B cell (primary cell): ENCODE data around the gene ADORA3. TPM values are rescaled to one million over a fixed set of nuclear protein-coding genes. Genes with fewer than 3 reads are reported as not detected.

Source experiments
- ATAC-seq: fragments of 200-7000 bp; cut with Tn5 transposase; one replicate; pipeline ENCODE4 v1.10.0; 2021; ENCODE audit warnings: low read depth, mild to moderate bottlenecking, moderate number of reproducible peaks, moderate library complexity
- CTCF ChIA-PET: fragments of 350-600 bp; sonication (Branson Sonifier 250); formaldehyde crosslinking; loops from one replicate; lab custom pipeline; 2021; ENCODE audit warnings: antibody characterized with exemption, inconsistent platforms; lab: Charles Lee
- POLR2A ChIA-PET: fragments of 350-600 bp; sonication (Branson Sonifier 250); formaldehyde crosslinking; loops from one replicate; lab custom pipeline; 2021; ENCODE audit warnings: antibody characterized with exemption; lab: Charles Lee
- DNase-seq: peaks from one replicate; pipeline ENCODE4 v3.0.0; 2013
- H2AFZ ChIP-seq: 2 replicates; pipeline ENCODE4 v1.6.1; 2012; ENCODE audit warnings: mild to moderate bottlenecking, low read depth, low read length; ENCODE audit not compliant: insufficient read depth, poor library complexity, severe bottlenecking
- H3K27ac ChIP-seq, 2 donors: 1 replicate in 1 of 2; 2 replicates in 1 of 2; pipeline ENCODE4 v1.5.1; 2012 to 2013; ENCODE audit warnings: low read length in 2 of 2, mild to moderate bottlenecking in 2 of 2, moderate library complexity in 1 of 2
- H3K27me3 ChIP-seq, 4 experiments: fragments of 200-600 bp in 1 of 4; sonication (generic) in 1 of 4; replicated peaks in 1 of 4; 1 replicate in 2 of 4; 2 replicates in 2 of 4; pipeline versions ENCODE4 v1.6.1 to v1.7.0; 2013 to 2016; ENCODE audit warnings: low read length in 3 of 4, mild to moderate bottlenecking in 2 of 4, mixed read lengths in 1 of 4, moderate library complexity in 1 of 4; ENCODE audit not compliant: insufficient read depth in 4 of 4, control insufficient read depth in 3 of 4; ENCODE audit errors: control extremely low read depth in 1 of 4
- H3K36me3 ChIP-seq, 2 experiments: replicated peaks in 1 of 2; 1 replicate in 1 of 2; 2 replicates in 1 of 2; pipeline versions ENCODE4 v1.6.1 to v1.7.1; 2013; ENCODE audit warnings: low read length in 1 of 2; ENCODE audit not compliant: insufficient read depth in 2 of 2, control insufficient read depth in 1 of 2; ENCODE audit errors: control extremely low read depth in 1 of 2, extremely low read depth in 1 of 2
- H3K4me1 ChIP-seq, 2 donors: fragments of 200-600 bp in 1 of 2; sonication (generic) in 1 of 2; 1 replicate in 1 of 2; 2 replicates in 1 of 2; pipeline versions ENCODE4 v1.5.1 to v1.6.1; 2013 to 2017; ENCODE audit warnings: low read length in 2 of 2; ENCODE audit not compliant: control insufficient read depth in 2 of 2, insufficient read depth in 2 of 2
- H3K4me2 ChIP-seq: replicated peaks from 2 replicates; pipeline ENCODE3; 2012; ENCODE audit warnings: mild to moderate bottlenecking, low read depth, low read length; ENCODE audit not compliant: poor library complexity, severe bottlenecking
- H3K4me3 ChIP-seq, 5 experiments: fragments of 200-600 bp in 1 of 5; sonication (generic) in 1 of 5; 1 replicate in 3 of 5; 2 replicates in 2 of 5; pipeline versions ENCODE4 v1.5.1 to v1.7.0; 2011 to 2016; ENCODE audit warnings: low read length in 4 of 5, mild to moderate bottlenecking in 4 of 5, low read depth in 2 of 5, control low read depth in 1 of 5, moderate library complexity in 1 of 5; ENCODE audit not compliant: insufficient read depth in 1 of 5; ENCODE audit errors: control extremely low read depth in 1 of 5, extremely low read depth in 1 of 5
- H3K79me2 ChIP-seq: fragments of 200-600 bp; sonication (generic); one replicate; pipeline ENCODE4 v1.6.0; 2016; ENCODE audit warnings: low read length; ENCODE audit not compliant: control insufficient read depth, insufficient read depth
- H3K9ac ChIP-seq: fragments of 200-600 bp; sonication (generic); 2 replicates; pipeline ENCODE4 v1.6.1; 2017; ENCODE audit warnings: mild to moderate bottlenecking, low read length, moderate library complexity
- H3K9me3 ChIP-seq, 3 donors: one replicate each; pipeline versions ENCODE4 v1.6.1 to v1.7.1; 2013; ENCODE audit warnings: low read length in 2 of 3; ENCODE audit not compliant: control insufficient read depth in 2 of 3, insufficient read depth in 1 of 3; ENCODE audit errors: control extremely low read depth in 1 of 3
- H4K20me1 ChIP-seq: 2 replicates; pipeline ENCODE4 v1.6.0; 2012; ENCODE audit warnings: mild to moderate bottlenecking, low read length; ENCODE audit not compliant: insufficient read depth, control insufficient read depth, poor library complexity, severe bottlenecking
- H3K27ac Mint-ChIP-seq: one replicate; pipeline ENCODE4 v1.8.0; 2021; ENCODE audit warnings: mixed read lengths
- H3K27me3 Mint-ChIP-seq: one replicate; pipeline ENCODE4 v1.8.0; 2021; ENCODE audit warnings: mixed read lengths
- H3K4me1 Mint-ChIP-seq: one replicate; pipeline ENCODE4 v1.8.0; 2021; ENCODE audit warnings: mixed read lengths
- H3K4me3 Mint-ChIP-seq: one replicate; pipeline ENCODE4 v1.8.0; 2021; ENCODE audit warnings: mixed read lengths
- H3K9me3 Mint-ChIP-seq: one replicate; pipeline ENCODE4 v1.8.0; 2022; ENCODE audit warnings: mixed read lengths; ENCODE audit not compliant: insufficient read depth
- EZH2 ChIP-seq: IDR thresholded peaks from 2 replicates; pipeline ENCODE4 v1.6.1; 2012; ENCODE audit warnings: borderline replicate concordance, low read depth, mild to moderate bottlenecking, moderate library complexity, low read length; ENCODE audit not compliant: insufficient read depth, poor library complexity, severe bottlenecking
- WGBS: methylation state at CpG from one replicate; pipeline ENCODE4 v1.1.5; 2013; ENCODE audit warnings: missing lambda C conversion rate; ENCODE audit not compliant: insufficient coverage; 5-methylcytosine and 5-hydroxymethylcytosine counted together
- intact Hi-C: fragments of 100-400 bp; cut with micrococcal nuclease; formaldehyde crosslinking; loops from one replicate; pipeline ENCODE4 v1.10.0; 2022
- polyA plus RNA-seq: library from polyadenylated mRNA; depleted of rRNA; stranded (reverse); fragments of >200 nt; gene quantifications from 2 replicates; pipeline ENCODE4 v1.2.3, GENCODE V29; 2012
- total RNA-seq, 2 donors: library from RNA; stranded (reverse); fragments of 120-200 nt in 1 of 2; gene quantifications; 1 replicate in 1 of 2; 2 replicates in 1 of 2; pipeline versions ENCODE4 v1.2.3 to v1.2.4, GENCODE V29; 2013 to 2022
- TF ChIP-seq, protein P1 (sequence below): fragments of 200-600 bp; IDR thresholded peaks from one replicate; pipeline ENCODE4 v1.8.0; 2022; ENCODE audit warnings: antibody characterized with exemption, mild to moderate bottlenecking

The ADORA3 gene
- total and polyA plus RNA-seq, 2 donors (not counting 1 experiment from before 2014, with no cell fraction given) = 0.04 to 0.39 TPM

DNA sequence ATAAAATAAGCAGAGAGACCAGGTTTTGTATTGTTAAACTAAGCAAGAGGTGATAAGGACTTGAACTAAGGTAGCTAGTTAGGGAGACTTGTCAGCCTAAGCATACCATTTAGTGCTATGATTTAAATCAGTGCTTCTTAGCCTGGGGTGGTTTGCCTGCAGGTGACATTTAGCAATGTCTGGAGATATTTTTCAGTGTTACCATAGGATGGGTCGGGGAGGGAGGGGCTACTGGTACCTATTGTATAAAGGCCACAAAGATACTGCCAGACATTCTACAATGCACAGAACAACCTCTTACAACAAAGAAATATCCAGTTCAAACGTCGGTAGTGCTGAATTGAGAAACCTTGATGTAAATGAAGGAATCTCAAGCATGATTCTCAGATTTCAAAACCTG lies 50.9 kb downstream of the ADORA3 start:
- peaks cover 75% of the 10 kb centered on the region for H3K4me1 Mint-ChIP-seq
- no peaks in the 10 kb centered on the region for H3K27me3 ChIP-seq
- H3K9me3 ChIP-seq = no peaks in the 10 kb centered on the region
- WGBS = no CpG with 5 or more reads among the region's 3 CpGs
- CTCF ChIA-PET = interaction anchor here (0.9 to 1.9 kb wide), 8 partner anchors 10 to 262 kb away, joined by 3 to 8 read pairs (median 5); no protein-coding TSS in a partner anchor
- no peaks in the 10 kb centered on the region for H3K9me3 Mint-ChIP-seq
- H3K4me1 ChIP-seq = peaks cover 50% of the 10 kb centered on the region in 2 donors
- H3K4me3 ChIP-seq = no peak overlapping the region
- intact Hi-C loops = no loop called here
- peaks cover 10 to 48% of the 10 kb centered on the region in 2 experiments for H3K36me3 ChIP-seq
- peaks cover 77% of the 10 kb centered on the region for H3K79me2 ChIP-seq
- peaks cover 24% of the 10 kb centered on the region for H4K20me1 ChIP-seq
- ATAC-seq (no peak), DNase-seq (no peak)
- H3K9ac ChIP-seq = no peak overlapping the region
- no peak overlapping the region for H3K27ac ChIP-seq
- no peak overlapping the region for H3K4me3 Mint-ChIP-seq
- no peak overlapping the region for H3K27ac Mint-ChIP-seq
- H3K27me3 Mint-ChIP-seq = no peaks in the 10 kb centered on the region
- no peak overlapping the region for H3K4me2 ChIP-seq
- POLR2A ChIA-PET = interaction anchor here (0.7 to 1.1 kb wide), 3 partner anchors 25 to 1148 kb away, joined by 3 to 4 read pairs (median 3); no protein-coding TSS in a partner anchor
- H2AFZ ChIP-seq = no peak overlapping the region
- no peak for TF ChIP-seq EZH2
- TF ChIP-seq, protein P1, sequence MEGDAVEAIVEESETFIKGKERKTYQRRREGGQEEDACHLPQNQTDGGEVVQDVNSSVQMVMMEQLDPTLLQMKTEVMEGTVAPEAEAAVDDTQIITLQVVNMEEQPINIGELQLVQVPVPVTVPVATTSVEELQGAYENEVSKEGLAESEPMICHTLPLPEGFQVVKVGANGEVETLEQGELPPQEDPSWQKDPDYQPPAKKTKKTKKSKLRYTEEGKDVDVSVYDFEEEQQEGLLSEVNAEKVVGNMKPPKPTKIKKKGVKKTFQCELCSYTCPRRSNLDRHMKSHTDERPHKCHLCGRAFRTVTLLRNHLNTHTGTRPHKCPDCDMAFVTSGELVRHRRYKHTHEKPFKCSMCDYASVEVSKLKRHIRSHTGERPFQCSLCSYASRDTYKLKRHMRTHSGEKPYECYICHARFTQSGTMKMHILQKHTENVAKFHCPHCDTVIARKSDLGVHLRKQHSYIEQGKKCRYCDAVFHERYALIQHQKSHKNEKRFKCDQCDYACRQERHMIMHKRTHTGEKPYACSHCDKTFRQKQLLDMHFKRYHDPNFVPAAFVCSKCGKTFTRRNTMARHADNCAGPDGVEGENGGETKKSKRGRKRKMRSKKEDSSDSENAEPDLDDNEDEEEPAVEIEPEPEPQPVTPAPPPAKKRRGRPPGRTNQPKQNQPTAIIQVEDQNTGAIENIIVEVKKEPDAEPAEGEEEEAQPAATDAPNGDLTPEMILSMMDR = no peak

- Mint-ChIP-seq H3K4me1 (peaks cover 80% of the 10 kb centered on the region), H3K27ac (peak overlapping the region; percentile 99), H3K9me3 (no peaks in the 10 kb centered on the region), H3K4me3 (peak overlapping the region; percentile 100), H3K27me3 (no peaks in the 10 kb centered on the region)
- H4K20me1 ChIP-seq = peaks cover 24% of the 10 kb centered on the region
- H3K79me2 ChIP-seq = peaks cover 68% of the 10 kb centered on the region
- peak overlapping the region; percentile 94 for H3K4me2 ChIP-seq
- H3K9ac ChIP-seq = peak overlapping the region; percentile 99
- no peaks in the 10 kb centered on the region for H3K27me3 ChIP-seq
- H3K27ac ChIP-seq = peak overlapping the region in 1 of 2 donors; percentile 95
- H2AFZ ChIP-seq = peak overlapping the region; percentile 97
- POLR2A ChIA-PET = interaction anchor here (0.7 kb wide), 1 partner anchor 54 kb away, joined by 3 read pairs; no protein-coding TSS in a partner anchor
- TF ChIP-seq, protein P1 = no peak
- no peak for TF ChIP-seq EZH2
- no peak for ATAC-seq
- CTCF ChIA-PET = interaction anchor here (0.8 to 2.2 kb wide), 3 partner anchors 31 to 138 kb away, joined by 3 to 14 read pairs (median 4); no protein-coding TSS in a partner anchor
- no peaks in the 10 kb centered on the region for H3K9me3 ChIP-seq
- peak overlapping the region; percentile 76 to 94 (median 85) for H3K4me3 ChIP-seq
- DNase-seq = no peak
- H3K4me1 ChIP-seq = peaks cover 47 to 55% of the 10 kb centered on the region in 2 donors
- intact Hi-C loops = no loop called here
- H3K36me3 ChIP-seq = peaks cover 0 to 49% of the 10 kb centered on the region in 2 experiments
- WGBS = no CpG with 5 or more reads among the region's 3 CpGs
These were observed 53.2 kb downstream of the ADORA3 start for GRCh38 chr1:111450185-111450584.
